Measurements from ENCODE around the gene PUM1. TPM values are rescaled to one million over a fixed set of nuclear protein-coding genes. Genes with fewer than 3 reads are reported as not detected.
A peak's percentile ranks its signal among the peaks of the same experiment; 100 is the strongest.

The PUM1 gene
- total RNA-seq, 1 donor from 2014 or later = 42.4 TPM

DNA sequence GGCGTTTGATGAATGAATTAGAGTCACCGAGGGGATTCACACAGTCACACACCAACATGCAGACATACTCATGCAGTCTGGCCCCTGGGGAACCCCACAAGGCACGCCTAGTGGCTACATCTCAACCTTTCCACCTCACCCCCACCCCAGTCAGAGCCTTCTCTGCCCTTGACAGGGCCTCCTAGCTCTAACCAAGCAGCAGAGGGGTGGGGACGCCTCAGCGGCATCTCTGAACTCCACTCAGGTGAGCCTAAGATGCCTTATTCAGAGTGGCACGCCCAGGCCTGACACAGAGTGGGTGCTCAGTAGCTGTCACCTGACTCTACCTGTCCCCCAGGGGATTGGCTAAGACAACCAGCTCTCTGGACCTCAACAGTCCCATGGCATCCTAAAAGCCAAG, 153.3 kb downstream of the PUM1 start:
- no peak overlapping the region for H3K4me3 ChIP-seq (ENCODE audit: low read depth, low read length)
- TF ChIP-seq, protein P1, sequence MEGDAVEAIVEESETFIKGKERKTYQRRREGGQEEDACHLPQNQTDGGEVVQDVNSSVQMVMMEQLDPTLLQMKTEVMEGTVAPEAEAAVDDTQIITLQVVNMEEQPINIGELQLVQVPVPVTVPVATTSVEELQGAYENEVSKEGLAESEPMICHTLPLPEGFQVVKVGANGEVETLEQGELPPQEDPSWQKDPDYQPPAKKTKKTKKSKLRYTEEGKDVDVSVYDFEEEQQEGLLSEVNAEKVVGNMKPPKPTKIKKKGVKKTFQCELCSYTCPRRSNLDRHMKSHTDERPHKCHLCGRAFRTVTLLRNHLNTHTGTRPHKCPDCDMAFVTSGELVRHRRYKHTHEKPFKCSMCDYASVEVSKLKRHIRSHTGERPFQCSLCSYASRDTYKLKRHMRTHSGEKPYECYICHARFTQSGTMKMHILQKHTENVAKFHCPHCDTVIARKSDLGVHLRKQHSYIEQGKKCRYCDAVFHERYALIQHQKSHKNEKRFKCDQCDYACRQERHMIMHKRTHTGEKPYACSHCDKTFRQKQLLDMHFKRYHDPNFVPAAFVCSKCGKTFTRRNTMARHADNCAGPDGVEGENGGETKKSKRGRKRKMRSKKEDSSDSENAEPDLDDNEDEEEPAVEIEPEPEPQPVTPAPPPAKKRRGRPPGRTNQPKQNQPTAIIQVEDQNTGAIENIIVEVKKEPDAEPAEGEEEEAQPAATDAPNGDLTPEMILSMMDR (conservative IDR thresholded peaks at IDR 0.05; ENCODE audit: low read depth, low read length) = no peak
- DNase-seq (ENCODE audit: low read depth) = no peak

DNA sequence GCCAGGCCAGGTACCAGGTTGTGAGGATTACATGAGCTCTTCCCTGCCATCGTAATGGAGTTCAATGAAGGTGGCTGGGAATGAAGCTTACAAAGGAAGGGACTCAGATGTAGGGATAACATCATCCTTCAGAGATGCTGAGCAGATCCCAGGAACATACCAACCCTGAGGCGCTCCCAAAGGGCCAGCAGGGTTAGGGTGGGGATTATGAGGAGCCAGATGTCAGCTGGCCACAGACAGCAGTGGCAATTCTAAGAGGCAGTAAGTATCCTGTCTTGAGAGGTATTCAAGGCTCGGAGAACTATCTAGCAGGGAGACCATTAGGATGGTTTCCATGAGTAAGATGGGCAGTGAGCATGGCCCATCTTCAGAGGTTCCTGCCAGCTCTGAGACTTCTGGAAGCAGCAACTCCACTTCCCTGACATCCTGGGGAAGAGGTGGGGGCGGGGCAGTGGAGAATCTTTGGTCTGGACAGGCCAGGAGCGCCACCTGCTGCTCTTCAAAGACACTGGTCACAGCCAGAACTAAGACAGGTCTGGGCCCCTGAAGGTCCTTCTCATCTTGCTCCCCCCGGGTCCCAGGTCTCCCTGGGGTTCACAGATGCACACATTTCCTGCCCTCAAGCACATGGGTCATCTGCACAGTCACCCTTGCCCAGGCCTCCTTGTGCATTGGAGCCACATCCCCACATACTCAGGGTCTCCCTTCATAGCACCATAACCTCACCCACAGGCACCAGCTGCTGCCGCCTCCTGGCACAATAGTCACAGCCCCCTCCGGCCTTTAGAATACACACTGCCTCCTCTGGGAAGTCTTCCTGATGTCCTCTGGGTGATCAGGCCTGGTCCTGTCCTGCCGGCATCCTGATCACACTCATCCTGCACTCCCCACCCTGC, 154.2 kb downstream of the PUM1 start:
- TF ChIP-seq, protein P1 (conservative IDR thresholded peaks at IDR 0.05; ENCODE audit: low read depth, low read length) = peak; percentile 90
- DNase-seq (ENCODE audit: low read depth) = no peak
- H3K4me3 ChIP-seq (ENCODE audit: low read depth, low read length) = no peak overlapping the region

DNA sequence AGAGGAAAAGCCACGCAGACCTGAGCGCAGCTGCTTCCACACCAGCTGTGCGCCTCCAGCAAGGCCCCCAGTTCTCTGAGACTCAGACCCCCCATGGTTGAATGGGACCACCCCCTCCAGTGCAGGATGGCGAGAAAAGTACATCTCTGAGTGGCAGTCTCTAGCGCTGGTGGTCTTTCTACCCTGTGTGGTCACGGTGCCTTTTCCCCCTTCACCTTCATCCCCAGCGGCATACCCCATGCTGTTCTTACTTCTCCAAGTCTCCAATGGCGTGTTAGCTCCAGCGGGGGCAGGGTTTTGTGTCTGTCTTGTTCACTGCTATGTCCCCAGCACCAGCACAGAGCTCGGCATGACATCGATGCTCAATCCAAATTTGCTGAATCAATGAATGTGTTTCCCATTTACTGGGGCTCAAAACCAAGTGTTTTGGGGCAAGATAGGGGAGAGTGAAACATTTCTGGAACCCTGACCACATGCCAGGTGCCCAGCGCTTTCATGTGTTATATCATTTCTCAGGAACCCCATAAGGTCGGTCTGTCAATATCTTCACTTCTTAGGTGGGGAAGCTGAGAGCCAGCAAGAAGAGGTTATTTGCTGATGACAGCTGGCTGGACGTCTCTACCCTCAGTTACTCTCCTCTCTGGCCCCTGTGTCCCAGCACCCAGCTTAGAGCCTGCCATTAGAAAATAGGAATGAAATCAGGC, 156.0 kb downstream of the PUM1 start:
- no peak for DNase-seq (ENCODE audit: low read depth)
- H3K4me3 ChIP-seq (ENCODE audit: low read depth, low read length) = peak overlapping the region; percentile 54
- TF ChIP-seq, protein P1 (conservative IDR thresholded peaks at IDR 0.05; ENCODE audit: low read depth, low read length) = no peak

DNA sequence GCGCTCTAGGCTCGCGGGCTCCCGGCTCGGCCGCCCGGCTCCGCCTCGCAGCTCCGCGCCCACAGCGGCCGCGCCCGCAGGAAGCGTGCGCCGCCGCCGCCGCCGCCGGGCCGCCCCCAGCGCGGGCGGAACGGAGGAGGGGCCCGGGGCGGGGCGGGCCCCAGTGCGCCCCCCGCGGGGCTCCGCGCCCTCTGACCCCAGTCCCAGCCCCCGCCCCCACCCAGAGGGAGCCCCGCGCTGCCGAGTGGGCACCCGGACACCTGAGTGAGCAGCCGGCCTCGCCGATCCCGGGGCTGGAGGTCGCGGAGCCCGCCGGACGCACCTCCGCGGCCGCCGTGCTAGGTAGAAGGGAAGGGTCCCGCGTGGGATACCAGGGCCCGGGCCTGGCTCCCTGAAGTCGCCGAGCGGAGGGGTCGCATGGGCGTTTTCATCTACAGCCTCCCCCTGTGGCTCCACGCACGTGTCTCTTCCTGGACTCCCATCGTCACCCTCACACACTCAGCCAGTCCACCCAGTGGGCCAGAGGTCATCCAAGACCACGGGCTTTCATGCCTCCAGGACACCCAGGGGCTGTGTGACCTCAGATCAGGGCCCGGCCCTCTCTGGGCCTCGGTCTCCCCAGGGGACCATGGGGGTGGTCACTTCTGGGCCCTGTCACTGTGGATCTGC, 156.7 kb downstream of the PUM1 start, which contains the start of gene SDC3:
SDC3 (minus strand) TSS at position 63 of the 669 bp plus-strand sequence. CDS start 172 bp downstream, outside the sequence.
- no peak for DNase-seq (ENCODE audit: low read depth)
- H3K4me3 ChIP-seq (ENCODE audit: low read depth, low read length) = peak within 1 kb of the TSS; percentile 64
- TF ChIP-seq, protein P1 (conservative IDR thresholded peaks at IDR 0.05; ENCODE audit: low read depth, low read length) = no peak

DNA sequence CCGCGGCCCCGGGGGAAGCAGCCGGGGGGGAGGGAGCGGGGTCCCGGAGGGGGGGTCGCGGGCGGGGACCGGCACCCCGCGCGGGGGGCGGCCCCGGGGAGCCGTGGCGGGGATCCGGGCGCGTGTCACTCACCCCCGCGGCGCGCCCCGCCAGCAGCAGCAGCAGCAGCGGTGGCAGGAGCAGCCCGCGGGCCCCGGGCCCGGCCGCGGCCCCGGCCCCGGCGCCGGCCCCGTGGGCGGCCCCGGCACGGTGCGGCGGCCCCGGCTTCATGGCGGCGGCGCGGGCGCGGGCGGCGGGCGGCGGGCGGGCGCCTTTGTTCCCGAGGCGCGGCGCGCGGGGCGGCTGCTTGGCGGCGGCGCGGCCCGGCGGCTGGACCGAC, 157.2 kb downstream of the PUM1 start:
- TF ChIP-seq, protein P1 (conservative IDR thresholded peaks at IDR 0.05; ENCODE audit: low read depth, low read length) = no peak

DNA sequence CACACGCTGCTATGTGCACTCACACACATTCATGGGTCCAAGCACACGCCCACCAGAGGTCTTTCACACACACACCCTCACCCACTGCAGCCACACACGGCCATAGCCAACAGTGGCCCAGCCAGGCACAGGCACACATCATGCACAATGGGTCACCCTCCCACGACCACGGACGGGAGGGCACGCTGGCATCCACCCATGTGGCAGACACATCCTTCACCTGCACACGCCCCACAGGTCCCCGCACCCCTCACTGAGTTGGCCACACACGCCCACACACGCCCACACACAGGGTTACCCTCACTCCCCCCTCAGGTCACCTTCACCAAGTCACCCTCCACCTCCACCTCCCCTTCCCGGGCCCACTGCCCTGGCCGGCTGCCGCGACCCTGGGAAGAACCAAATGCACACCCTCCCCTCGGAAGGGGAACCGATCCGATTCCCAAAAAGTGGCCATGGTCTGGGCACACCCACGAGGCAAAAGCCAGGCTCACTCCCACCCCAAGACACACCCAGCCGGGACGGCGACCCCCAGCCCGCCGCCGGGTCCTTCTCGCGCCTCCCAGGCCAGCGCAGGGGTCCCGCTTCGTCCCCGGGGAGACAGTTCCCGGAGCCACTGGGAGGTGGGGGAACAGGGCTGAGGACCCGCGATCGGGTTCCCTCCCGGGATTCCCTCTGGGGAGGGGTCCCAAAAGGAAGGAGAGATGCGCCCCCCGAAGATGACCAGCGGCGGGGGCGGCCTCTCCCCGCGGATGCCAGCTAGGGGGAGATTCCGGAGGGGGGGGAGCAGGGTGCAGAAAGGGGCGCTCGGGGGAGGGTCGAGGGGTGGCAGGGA, 157.8 kb downstream of the PUM1 start:
- peak overlapping the region; percentile 64 for H3K4me3 ChIP-seq (ENCODE audit: low read depth, low read length)
- TF ChIP-seq, protein P1 (conservative IDR thresholded peaks at IDR 0.05; ENCODE audit: low read depth, low read length) = no peak
- DNase-seq (ENCODE audit: low read depth) = no peak

More for the DNA sequence above, 157.2 kb downstream of the PUM1 start:
- H3K4me3 ChIP-seq (ENCODE audit: low read depth, low read length) = peak overlapping the region; percentile 64
- DNase-seq (ENCODE audit: low read depth) = no peak
